GM18499 (cell line): Measurements from ENCODE around the gene RPS24.
A peak's percentile ranks its signal among the peaks of the same experiment; 100 is the strongest.

Experiments
- ATAC-seq: cut with Tn5 transposase; IDR thresholded peaks from one replicate; pipeline ENCODE4 v1.9.1; 2021; ENCODE audit warnings: moderate number of reproducible peaks; ENCODE audit not compliant: insufficient read depth, unreplicated experiment

Gene RPS24

DNA sequence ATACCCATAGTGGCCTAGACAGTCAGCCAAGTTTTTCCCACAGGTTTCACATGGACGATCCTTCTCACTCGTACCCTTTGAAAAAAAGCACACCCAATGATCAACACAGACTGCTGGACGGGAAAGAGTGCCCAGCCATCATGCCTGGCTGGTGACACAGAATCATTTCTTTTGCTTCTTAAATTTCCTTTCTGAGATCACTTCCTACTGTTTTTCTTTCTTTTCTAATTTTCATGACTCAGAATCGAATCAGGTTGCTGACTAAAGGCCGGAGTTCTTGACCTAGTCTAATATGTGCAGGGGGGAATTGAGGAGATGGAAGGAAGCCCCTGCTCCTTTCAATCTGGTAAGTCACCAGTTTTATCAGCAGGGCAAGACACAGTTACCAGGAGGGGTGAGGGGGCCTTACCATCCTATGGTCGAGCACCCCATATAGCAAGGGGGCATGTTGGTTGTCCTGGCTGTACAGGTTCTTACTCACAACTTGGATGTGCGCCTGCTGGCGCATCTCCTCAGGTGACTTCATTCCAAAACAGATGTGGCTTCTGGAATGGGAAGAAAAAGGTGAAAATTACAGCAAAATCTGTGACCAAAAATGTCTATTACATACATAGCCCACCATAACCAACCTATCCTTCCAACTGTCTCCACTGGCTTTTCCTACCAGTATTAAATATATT, 7.8 kb upstream of the RPS24 start:
- ATAC-seq = no peak

DNA sequence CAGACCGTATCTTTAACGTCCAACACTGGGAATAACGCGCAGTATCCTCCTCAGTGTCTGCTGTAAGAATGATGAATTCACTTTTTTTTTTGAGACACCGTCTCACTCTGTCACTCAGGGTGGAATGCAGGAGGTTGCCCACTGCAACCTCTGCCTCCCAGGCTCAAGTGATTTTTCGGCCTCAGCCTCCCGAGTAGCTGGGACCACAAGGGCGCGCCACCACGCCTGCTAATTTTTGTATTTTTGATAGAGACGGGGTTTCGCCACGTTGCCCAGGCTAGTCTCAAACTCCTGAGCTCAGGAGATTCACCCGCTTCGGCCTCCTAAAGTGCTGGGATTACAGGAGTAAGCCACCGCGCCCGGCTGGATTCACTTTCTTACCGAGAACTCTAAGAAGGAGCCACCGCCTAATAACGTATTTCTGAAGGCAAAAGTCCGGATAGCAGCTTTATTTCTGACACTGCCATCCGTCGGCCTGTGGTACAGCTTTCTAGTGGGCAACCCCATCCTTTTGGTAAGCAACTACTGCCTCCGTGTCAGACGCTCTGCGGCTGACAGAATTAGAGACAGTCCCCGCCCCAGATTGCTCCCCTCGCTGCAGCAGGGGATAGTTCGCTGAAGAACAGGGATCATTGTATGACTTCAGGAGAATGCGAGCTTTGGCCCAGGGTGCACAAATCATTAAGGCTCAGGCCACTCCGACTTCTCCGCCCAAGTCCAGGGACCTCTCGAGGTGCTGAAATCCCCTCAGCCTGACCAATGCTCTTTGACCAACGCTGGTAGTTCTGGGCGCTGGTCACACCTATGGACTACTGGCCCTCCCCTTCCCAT, 5.0 kb upstream of the RPS24 start:
- no peak for ATAC-seq

DNA sequence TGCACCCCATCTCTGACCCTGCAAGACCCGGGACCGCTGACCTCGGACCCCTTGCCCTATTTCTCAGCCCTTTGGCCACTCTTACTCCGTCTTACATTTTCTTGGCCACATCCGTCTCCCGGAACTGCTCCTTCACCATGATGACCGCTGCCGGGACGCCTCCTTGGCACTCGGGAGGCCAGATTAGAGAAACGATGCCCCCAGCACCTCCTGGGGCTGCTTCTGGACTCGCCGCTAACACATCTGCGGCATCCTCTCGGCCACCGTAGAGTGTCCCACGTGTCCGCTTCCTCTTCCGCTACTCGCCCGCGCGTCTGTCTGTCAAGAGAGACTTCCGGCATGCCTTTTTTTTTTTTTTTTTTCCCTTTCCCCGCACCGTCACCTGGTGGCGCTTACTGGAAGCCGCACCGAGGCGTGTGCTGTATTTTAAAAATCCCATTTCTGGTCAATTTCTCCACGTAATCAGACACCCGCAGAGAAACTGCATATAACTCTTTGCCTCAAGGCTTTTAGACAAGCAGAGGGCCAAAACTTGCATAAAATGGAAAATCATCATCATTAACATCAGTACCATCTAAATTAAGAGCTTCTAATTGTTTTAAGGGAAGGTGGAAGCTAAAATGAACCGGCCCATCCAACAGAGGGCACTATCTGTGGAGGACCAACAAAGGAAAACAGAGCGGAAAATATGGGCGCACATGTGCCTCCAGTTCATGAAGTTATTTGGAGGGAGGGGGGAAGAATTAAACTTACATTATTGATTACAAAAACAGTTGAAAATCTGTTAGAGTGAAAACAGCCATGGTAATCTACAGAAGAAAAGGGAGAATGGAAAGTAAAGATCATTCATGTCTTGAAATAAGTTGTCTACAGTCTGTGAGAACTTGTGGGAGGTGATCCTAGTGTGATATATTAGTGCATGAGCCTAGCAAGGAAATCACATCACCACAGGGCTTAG, 4.1 kb upstream of the RPS24 start, which contains the start of gene POLR3A:
Gene POLR3A (minus strand): TSS at position 247 of the 958 bp plus-strand sequence. CDS start 108 bp downstream, at position 139.
- ATAC-seq = peak; percentile 54

DNA sequence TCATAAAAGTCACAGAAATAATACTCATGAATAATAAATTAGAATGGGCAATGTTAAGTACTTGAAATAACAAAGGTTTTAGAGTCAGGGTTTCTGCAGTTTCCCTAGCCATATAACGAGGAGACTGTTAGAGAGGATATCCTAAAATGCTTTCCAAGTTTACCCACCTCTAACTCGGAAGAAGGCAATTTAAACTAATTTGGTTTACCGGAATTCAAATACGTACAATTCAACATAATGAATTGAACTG, 351 bp upstream of the RPS24 start:
- no peak for ATAC-seq

DNA sequence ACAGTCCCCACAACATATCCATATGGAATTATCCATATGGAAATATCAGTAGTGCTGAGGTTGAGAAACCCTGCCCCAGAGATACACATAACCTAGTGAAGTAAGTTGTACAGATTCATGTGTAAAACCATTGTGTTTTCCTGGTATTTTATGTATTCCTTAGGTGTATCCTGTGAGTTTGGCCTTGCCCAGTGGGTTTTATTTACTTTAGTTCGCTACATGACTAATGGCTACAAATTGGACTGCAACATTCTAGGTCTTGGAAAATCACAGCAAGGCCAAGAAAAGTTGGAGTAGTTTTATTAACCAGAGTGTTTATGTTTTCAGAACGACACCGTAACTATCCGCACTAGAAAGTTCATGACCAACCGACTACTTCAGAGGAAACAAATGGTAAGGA, 1.4 kb downstream of the RPS24 start:
- no peak for ATAC-seq

DNA sequence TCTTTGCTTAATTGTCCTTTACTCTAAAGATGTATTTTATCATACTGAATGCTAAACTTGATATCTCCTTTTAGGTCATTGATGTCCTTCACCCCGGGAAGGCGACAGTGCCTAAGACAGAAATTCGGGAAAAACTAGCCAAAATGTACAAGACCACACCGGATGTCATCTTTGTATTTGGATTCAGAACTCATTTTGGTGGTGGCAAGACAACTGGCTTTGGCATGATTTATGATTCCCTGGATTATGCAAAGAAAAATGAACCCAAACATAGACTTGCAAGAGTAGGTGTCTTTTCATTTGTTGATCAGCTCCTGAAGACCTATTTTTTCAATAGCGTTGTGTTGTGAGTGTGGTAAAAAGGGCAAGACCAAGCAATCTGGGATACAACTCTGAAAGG, 1.8 kb downstream of the RPS24 start:
- ATAC-seq = no peak

DNA sequence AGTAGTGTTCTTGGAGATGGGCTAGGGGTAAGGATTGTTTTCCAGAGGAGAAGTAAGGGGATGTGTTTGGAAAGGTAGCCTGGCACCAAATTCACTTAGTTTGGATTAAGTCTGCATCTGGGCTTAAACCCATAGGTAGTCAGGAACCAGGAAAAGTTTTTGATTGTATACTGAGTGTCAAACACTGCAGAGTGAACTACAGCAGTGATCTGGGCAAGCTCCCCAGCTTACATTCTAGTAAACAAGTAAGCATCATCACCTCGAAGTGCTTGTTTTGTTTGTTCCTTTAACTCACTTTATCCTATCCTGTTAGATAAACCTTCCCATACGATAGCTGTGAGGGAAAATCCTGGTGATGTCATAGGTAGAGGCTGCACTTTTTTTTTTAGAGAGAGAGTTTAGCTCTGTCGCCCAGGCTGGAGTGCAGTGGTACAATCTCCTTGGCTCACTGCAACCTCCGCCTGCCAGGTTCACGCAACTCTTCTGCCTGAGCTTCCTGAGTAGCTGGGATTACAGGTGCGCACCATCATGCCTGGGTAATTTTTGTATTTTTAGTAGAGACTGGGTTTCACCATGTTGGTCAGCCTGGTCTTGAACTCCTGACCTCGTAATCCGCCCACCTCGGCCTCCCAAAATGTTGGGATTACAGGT, 2.4 kb downstream of the RPS24 start:
- ATAC-seq = no peak

DNA sequence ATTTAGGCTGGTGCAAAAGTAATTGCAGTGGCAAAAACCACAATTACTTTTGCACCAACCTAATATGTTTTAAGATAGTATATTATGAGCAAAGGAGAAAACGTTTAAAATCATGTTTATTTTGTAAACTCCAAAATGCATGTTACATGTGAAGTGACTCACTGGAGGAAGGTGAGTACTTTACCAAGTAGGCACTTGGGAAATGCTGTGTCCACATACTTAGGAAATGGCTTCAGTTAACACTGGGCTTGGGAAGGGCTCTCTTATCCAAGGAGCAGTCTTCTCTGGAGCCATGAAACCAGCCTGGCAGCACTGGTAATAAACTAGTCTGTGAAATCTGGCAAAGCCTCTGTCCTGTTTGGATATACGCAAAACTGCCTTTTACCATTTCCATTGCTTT, 4.4 kb downstream of the RPS24 start:
- no peak for ATAC-seq

DNA sequence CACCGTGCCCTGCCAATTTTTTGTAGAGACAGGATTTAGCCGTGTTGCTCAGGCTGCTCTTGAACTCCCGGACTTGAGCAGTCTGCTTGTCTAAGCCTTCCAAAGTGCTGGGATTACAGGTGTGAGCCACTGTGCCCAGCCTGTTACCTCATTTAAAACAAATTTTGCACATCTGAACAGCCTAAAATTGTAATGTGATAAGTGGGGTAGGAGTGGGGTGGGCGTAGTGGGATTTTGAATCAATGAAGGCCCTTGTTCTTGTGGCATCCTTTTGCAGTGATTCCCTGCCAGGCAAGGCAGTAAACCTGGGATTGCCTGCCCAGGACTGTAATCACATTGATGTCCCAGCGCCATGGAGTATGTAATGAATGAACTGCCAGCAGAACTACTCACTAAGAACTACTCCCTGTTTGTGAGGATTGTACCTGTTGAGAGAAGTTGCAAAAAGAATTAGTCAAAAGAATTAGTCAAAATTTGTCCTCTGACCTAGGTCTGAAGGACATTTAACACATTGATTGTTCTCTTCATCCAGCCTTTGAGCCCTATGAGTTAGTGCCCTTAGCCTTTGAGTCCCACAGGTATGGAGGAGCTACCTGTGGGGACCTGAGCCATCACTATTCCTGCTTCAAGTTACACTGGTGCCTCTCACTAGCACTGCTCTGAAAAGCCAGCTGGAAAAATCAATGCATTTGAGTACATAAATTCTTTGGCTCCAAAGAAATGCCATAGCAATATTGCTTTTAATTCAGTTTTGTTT, 5.3 kb downstream of the RPS24 start:
- no peak for ATAC-seq

DNA sequence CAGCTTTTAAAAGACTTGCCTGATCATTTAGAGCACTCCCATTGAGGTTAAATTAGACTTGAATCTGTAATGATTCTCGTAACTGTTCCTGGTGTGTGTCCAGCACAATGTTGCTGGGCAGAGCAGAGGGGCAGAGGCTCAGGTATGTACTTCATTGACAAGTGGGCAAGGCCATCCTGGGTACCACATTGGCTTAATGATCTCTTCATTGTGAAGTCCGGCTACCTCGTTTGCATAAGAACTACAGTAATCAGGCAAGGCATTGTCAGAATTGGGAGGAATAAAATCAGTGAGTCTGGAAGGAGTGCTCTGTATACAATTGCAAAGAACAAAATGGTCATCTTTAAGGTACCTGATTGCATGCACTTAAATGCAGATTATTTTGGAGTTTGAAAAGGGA, 6.1 kb downstream of the RPS24 start:
- ATAC-seq = no peak

DNA sequence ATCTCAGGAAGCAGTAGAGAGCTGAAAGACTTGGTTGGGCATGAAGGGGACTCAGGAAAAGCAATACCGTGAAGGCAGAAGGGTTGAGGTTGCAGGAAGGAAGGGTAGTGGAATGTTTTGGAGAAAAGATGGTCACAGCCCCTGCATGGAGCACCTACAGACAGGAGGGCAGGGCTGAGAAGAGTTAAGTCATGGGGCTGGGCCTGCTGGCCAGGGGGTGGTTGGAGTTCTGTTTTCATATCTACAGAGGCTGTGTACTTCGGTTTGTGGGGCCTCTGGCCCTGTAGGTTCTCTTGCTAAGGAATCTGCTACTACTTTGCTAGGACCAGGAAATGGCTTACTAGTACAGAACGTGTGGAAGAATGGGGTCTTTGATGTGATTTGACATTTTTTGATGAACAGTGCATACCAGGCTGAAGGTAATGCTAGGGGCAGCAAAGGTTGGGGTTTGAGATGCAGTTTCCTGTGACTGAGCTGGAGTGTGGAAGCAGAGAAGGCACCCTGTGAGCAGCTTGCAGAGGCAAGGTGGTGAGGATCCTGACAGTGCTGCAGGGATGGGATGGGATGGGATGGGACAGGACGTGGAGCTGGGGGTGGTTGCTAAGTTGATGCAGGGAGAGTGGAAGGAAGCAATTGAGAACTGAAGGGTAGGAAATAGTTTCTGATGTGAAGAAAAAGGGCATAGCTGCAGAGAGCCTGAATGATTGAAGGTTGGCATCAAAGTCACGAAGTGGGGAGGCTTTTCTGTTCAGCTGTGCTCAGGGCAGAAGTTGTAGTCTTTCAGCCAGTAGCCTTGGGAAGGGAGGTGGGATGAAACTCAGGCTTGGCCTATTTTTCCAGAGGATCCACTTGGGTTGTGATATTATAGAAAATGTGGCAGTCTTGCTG, 7.8 kb downstream of the RPS24 start:
- ATAC-seq = no peak

DNA sequence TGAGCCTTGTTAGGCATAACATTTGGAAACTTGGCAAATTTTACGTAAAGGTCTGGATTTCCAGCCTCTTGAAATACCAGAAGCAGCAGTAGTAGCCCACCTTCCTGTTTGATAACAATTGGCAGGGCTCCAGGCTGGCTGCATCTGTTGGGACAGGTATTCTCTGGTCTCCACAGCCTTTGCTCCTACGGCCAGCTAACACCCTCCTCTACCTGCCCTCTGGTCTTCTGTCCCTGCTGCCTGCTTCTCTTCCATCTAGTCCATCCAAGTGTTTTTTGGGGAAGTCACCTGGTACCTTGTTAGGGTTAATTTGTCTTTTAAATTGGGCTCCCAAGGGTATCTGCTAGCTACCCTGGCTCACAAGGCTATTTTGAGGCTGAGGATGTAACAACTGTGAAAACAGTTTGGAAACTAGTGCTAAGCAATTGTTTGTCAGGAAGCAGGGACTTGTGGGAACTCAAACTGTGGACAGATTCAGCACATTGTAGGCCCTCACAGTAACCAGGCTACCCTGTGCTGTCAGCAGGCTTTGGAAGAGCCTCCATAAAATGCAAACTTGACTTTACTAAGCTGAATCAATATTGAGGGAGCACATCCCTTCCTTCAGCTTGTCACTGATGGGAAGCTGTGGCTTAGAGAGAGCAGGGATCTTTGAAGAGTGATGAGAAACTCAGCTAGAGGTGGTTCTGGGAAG, 8.5 kb downstream of the RPS24 start:
- ATAC-seq = no peak

DNA sequence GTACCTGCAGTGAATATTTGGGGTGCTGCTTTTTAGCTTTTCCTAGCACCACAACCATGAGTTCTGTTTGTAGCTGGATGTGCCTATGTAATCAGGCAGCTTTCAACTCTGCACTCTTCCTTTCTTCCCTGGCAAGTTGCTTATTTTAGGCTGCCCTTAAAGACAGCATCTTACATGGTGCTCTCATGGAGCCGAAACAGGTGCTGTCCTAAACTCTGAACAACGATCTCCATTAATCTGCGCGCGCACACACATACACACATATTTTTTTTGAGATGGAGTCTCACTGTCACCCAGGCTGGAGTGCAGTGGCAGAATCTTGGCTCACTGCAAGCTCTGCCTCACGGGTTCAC, 9.1 kb downstream of the RPS24 start:
- no peak for ATAC-seq

DNA sequence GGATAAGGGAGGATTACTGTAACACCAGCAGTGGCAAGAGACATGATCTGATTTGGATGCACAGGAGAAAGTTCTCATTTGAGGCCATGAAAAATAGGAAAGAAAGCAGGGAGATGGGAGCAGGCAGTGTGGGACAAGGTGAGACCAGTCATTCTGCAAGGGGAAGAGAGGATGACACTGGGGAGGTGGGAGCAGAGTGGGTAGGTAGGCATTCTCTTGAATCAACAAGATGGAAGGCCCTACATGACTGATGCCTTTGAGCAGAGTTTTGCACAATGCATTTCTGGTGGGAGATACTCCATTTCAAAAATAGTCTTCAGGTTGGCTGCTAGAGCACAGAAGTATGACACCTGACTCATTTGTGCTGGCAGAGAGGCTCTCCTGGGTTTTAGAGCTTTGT, 10.5 kb downstream of the RPS24 start:
- no peak for ATAC-seq

DNA sequence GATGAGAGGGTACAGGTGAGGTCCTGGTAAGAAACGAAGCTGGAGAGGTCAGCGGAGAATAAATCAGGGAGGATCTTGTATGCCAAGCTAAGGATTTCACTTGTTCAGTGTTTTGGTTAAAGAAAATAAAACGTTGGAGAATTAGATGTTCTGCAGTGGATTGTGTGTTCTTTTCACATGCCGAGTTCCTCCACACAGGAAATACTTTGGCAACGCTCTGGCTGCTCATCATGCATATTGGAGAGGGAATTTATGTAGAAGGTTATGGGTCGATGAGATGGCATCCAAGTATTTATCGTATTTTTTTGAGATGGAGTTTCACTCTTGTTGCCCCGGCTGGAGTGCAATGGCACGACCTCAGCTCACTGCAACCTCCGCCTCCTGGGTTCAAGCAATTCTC, 11.0 kb downstream of the RPS24 start:
- ATAC-seq = no peak

DNA sequence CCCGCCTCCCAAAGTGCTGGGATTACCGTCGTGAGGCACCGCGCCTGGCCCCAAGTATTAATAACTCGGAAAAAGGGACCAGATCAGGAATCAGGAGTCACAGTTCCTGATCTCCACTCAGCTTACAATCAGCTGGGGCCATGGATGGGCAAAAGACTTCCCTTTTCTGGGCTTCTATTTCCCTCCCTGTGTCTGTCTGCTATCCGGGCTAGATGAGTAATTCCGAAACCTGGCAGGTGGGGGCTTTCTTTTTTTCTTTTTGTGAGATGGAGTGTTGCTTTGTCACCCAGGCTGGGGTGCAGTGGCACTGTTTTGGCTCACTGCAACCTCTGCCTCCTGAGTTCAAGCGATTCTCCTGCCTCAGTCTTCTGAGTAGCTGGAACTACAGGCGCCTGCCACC, 11.6 kb downstream of the RPS24 start:
- peak; percentile 72 for ATAC-seq

DNA sequence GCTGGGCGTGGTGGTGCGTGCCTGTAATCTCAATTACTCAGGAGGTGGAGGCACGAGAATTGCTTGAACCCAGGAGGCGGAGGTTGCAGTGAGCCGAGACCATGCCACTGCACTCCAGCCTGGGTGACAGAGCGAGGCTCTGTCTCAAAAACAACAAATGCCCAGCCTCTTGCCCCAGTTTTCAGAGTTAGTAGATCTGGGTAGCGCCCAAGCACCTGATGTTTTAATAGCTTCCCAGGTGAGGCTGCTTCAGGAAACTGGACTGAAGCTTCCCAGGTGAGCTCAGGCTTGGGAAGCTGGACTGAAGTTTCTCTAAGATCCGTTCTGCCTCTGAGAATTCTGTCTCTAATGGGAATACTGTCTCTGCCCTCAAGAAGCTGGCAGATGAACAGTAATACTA, 12.2 kb downstream of the RPS24 start:
- no peak for ATAC-seq

DNA sequence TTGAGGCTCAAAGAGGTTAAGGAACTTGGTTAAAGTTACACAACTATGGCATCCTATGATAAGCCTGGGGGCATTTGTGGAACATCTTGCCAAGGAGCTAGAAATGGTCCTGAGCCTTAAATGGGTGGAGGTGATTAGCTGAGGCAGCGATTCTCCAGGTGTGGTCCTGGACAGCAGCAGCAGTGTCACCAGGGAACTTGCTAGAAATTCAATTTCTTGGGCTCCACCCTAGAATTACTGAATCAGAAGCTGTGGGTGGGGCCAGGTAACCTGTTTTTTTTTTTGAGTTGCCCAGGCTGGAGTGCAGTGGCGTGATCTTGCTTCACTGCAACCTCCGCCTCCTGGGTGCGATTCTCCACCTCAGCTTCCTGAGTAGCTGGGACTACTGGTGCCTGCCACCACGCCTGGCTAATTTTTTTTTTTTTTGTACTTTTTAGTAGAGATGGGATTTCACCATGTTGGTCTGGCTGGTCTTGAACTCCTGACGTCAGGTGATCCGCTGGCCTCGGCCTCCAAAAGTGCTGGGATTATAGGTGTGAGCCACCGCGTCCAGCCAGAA, 13.1 kb downstream of the RPS24 start:
- ATAC-seq = no peak
